H1 (cell line): ENCODE data around the gene SEC22C. TPM values are rescaled to one million over a fixed set of nuclear protein-coding genes. Genes with fewer than 3 reads are reported as not detected.
A peak's percentile ranks its signal among the peaks of the same experiment; 100 is the strongest.

Experiments
- CTCF ChIA-PET: fragments of 300-600 bp; sonication (Branson Sonifier 250); formaldehyde crosslinking; loops from one replicate; lab custom pipeline; 2021; ENCODE audit not compliant: partially characterized antibody; lab: Charles Lee
- POLR2A ChIA-PET: fragments of 300-600 bp; sonication (Branson Sonifier 250); formaldehyde crosslinking; loops from one replicate; lab custom pipeline; 2021; ENCODE audit warnings: inconsistent platforms; ENCODE audit not compliant: partially characterized antibody; lab: Charles Lee
- DNase-seq, 2 experiments: peaks; one replicate each; pipeline versions ENCODE4 v3.0.0 to v3.0.0-alpha.2; 2010 to 2022; ENCODE audit warnings: low spot score in 2 of 2, low read depth in 1 of 2, mixed read lengths in 1 of 2
- FAIRE-seq: peaks from 2 replicates; lab custom pipeline; 2011; peaks lifted over from hg19 to GRCh38; lab: Jason Lieb, UNC
- H2AFZ ChIP-seq: 2 replicates; pipeline ENCODE4 v1.8.1; 2012; ENCODE audit warnings: low read length, inconsistent platforms
- H2AK5ac ChIP-seq: 2 replicates; pipeline ENCODE4 v1.6.1; 2013; ENCODE audit warnings: low read depth, low read length
- H2BK120ac ChIP-seq: replicated peaks from 2 replicates; pipeline ENCODE3; 2013; ENCODE audit warnings: low read depth, low read length, inconsistent platforms
- H2BK12ac ChIP-seq: 2 replicates; pipeline ENCODE4 v1.6.1; 2013; ENCODE audit warnings: low read depth, low read length
- H2BK15ac ChIP-seq: 2 replicates; pipeline ENCODE4 v1.6.1; 2013; ENCODE audit warnings: low read length
- H2BK20ac ChIP-seq: 2 replicates; pipeline ENCODE4 v1.6.1; 2013; ENCODE audit warnings: low read length
- H2BK5ac ChIP-seq: 2 replicates; pipeline ENCODE4 v1.6.1; 2013; ENCODE audit warnings: low read depth, low read length
- H3K14ac ChIP-seq: 2 replicates; pipeline ENCODE4 v1.6.1; 2013; ENCODE audit warnings: inconsistent platforms; ENCODE audit not compliant: insufficient read length
- H3K18ac ChIP-seq: 2 replicates; pipeline ENCODE4 v1.6.1; 2013; ENCODE audit warnings: low read length; ENCODE audit errors: extremely low read depth
- H3K23ac ChIP-seq: 2 replicates; pipeline ENCODE4 v1.6.1; 2013; ENCODE audit warnings: inconsistent platforms; ENCODE audit not compliant: insufficient read length
- H3K23me2 ChIP-seq: 2 replicates; pipeline ENCODE4 v1.6.1; 2013; ENCODE audit warnings: low read depth, low read length
- H3K27ac ChIP-seq: 2 replicates; pipeline ENCODE4 v1.6.1; 2011; ENCODE audit warnings: low read depth, low read length, inconsistent platforms
- H3K27me3 ChIP-seq, 4 experiments: replicated peaks in 1 of 4; 1 replicate in 1 of 4; 2 replicates in 3 of 4; pipeline versions ENCODE4 v1.6.1 to v1.8.1; 2011 to 2013; ENCODE audit warnings: low read length in 3 of 4, mild to moderate bottlenecking in 3 of 4, inconsistent platforms in 2 of 4, mixed read lengths in 2 of 4, moderate library complexity in 1 of 4; ENCODE audit not compliant: control insufficient read depth in 3 of 4, insufficient read depth in 3 of 4; ENCODE audit errors: extremely low read depth in 1 of 4
- H3K36me3 ChIP-seq, 4 experiments: 2 replicates each; pipeline versions ENCODE4 v1.6.1 to v1.8.1; 2011 to 2013; ENCODE audit warnings: mild to moderate bottlenecking in 4 of 4, low read length in 3 of 4, moderate library complexity in 2 of 4, control low read depth in 1 of 4, inconsistent platforms in 1 of 4; ENCODE audit not compliant: insufficient read depth in 4 of 4, control insufficient read depth in 2 of 4
- H3K4ac ChIP-seq: replicated peaks from 2 replicates; pipeline ENCODE3; 2013; ENCODE audit warnings: low read length, low read depth, mixed read lengths, inconsistent platforms; ENCODE audit not compliant: insufficient read length
- H3K4me1 ChIP-seq, 4 experiments: replicated peaks in 1 of 4; 1 replicate in 1 of 4; 2 replicates in 3 of 4; pipeline versions ENCODE4 v1.6.1 to v1.8.1; 2011 to 2013; ENCODE audit warnings: low read length in 3 of 4, inconsistent platforms in 2 of 4, mixed read lengths in 1 of 4; ENCODE audit not compliant: insufficient read depth in 4 of 4, control insufficient read depth in 3 of 4
- H3K4me2 ChIP-seq, 2 experiments: 2 replicates each; pipeline versions ENCODE4 v1.6.1 to v1.8.1; 2011 to 2013; ENCODE audit warnings: low read depth in 2 of 2, low read length in 2 of 2, control low read depth in 1 of 2, inconsistent platforms in 1 of 2, mild to moderate bottlenecking in 1 of 2; ENCODE audit not compliant: insufficient read depth in 1 of 2
- H3K4me3 ChIP-seq, 4 experiments: fragments of 200-600, 300-600 bp in 1 of 4; sonication (generic), shearing (Covaris generic), sonication (Bioruptor Twin) in 1 of 4; 2 replicates each; pipeline versions ENCODE4 v1.5.1 to v1.8.1; 2011 to 2016; ENCODE audit warnings: low read length in 4 of 4, low read depth in 3 of 4, control low read depth in 2 of 4, inconsistent platforms in 2 of 4, mild to moderate bottlenecking in 2 of 4, mixed read lengths in 1 of 4, moderate library complexity in 1 of 4; ENCODE audit not compliant: insufficient read depth in 2 of 4; ENCODE audit errors: extremely low read depth in 1 of 4
- H3K56ac ChIP-seq: replicated peaks from 2 replicates; pipeline ENCODE3; 2013; ENCODE audit warnings: low read depth, mild to moderate bottlenecking, mixed read lengths, low read length, inconsistent platforms; ENCODE audit not compliant: insufficient read length
- H3K79me1 ChIP-seq: 2 replicates; pipeline ENCODE4 v1.6.1; 2013; ENCODE audit warnings: low read depth, low read length, control low read depth
- H3K79me2 ChIP-seq, 2 experiments: 2 replicates each; pipeline versions ENCODE4 v1.6.1 to v1.8.1; 2012 to 2013; ENCODE audit warnings: low read length in 2 of 2, mild to moderate bottlenecking in 2 of 2, inconsistent platforms in 1 of 2; ENCODE audit not compliant: insufficient read depth in 2 of 2, control insufficient read depth in 1 of 2
- H3K9ac ChIP-seq, 4 experiments: replicated peaks in 1 of 4; 1 replicate in 1 of 4; 2 replicates in 3 of 4; pipeline versions ENCODE4 v1.6.1 to v1.8.1; 2011 to 2013; ENCODE audit warnings: low read depth in 3 of 4, low read length in 3 of 4, control low read depth in 2 of 4, mild to moderate bottlenecking in 2 of 4, moderate library complexity in 2 of 4, inconsistent platforms in 1 of 4; ENCODE audit errors: extremely low read depth in 1 of 4
- H3K9me3 ChIP-seq, 2 experiments: 2 replicates each; pipeline versions ENCODE4 v1.6.1 to v1.8.1; 2012 to 2013; ENCODE audit warnings: mild to moderate bottlenecking in 2 of 2, moderate library complexity in 2 of 2, control low read depth in 1 of 2, inconsistent platforms in 1 of 2, low read depth in 1 of 2, low read length in 1 of 2, mixed read lengths in 1 of 2; ENCODE audit not compliant: insufficient read depth in 2 of 2
- H4K20me1 ChIP-seq, 2 experiments: replicated peaks in 1 of 2; 2 replicates each; pipeline versions ENCODE3 to v1.8.1; 2011 to 2013; ENCODE audit warnings: inconsistent platforms in 2 of 2, low read length in 2 of 2, mild to moderate bottlenecking in 1 of 2; ENCODE audit not compliant: insufficient read depth in 2 of 2, control insufficient read depth in 1 of 2
- H4K5ac ChIP-seq: 2 replicates; pipeline ENCODE4 v1.6.1; 2013; ENCODE audit warnings: low read length, low read depth, mixed read lengths, inconsistent platforms; ENCODE audit not compliant: insufficient read length
- H4K8ac ChIP-seq: 2 replicates; pipeline ENCODE4 v1.8.0; 2013; ENCODE audit warnings: mild to moderate bottlenecking, moderate library complexity, low read length, inconsistent platforms; ENCODE audit not compliant: insufficient read depth; ENCODE audit errors: extremely low read depth
- H4K91ac ChIP-seq: replicated peaks from 2 replicates; pipeline ENCODE3; 2013; ENCODE audit warnings: low read length, mixed read lengths, inconsistent platforms; ENCODE audit not compliant: insufficient read length
- BACH1 ChIP-seq: IDR thresholded peaks from 2 replicates; pipeline ENCODE4 v1.6.1; 2012; ENCODE audit warnings: low read length, improper control_type of control experiment
- HDAC6 ChIP-seq: IDR thresholded peaks from one replicate; pipeline ENCODE4 v1.7.1; 2012; ENCODE audit warnings: low read depth, mild to moderate bottlenecking, inconsistent platforms, low read length, moderate library complexity
- SP2 ChIP-seq: IDR thresholded peaks from 2 replicates; pipeline ENCODE4 v1.6.1; 2012; ENCODE audit warnings: mild to moderate bottlenecking, low read length, inconsistent platforms
- WGBS, 2 experiments: shearing (Covaris generic) in 1 of 2; methylation state at CpG; one replicate each; pipeline versions ENCODE4 v1.1.6 to v1.1.7; 2013 to 2015; ENCODE audit warnings: low lambda C conversion rate in 2 of 2, mixed read lengths in 2 of 2, inconsistent platforms in 1 of 2, low coverage in 1 of 2, missing lambda C conversion rate in 1 of 2; ENCODE audit not compliant: insufficient replicate concordance in 2 of 2, insufficient coverage in 1 of 2, insufficient read length in 1 of 2; ENCODE audit errors: extremely low coverage in 1 of 2, missing lambda C conversion rate in 1 of 2; 5-methylcytosine and 5-hydroxymethylcytosine counted together
- polyA plus RNA-seq, 7 experiments: library from polyadenylated mRNA; depleted of rRNA in 3 of 7; stranded (reverse) in 5 of 7; unstranded in 2 of 7; fragments of >200 nt in 5 of 7; fragments of 200-250 nt in 2 of 7; gene quantifications; 1 replicate in 5 of 7; 2 replicates in 1 of 7; 4 replicates in 1 of 7; pipeline versions ENCODE4 v1.2.1 to v1.2.3, GENCODE V29; 2011 to 2013; ENCODE audit warnings: missing spikeins in 2 of 7, mixed read lengths in 2 of 7
- total RNA-seq: library from RNA; stranded (reverse); fragmentation: NEBNext Ultra II Directional; extraction: Animal tissue kit (Norgen Biotek cat#: 25700); gene quantifications from 2 replicates; pipeline ENCODE4 v1.2.1, GENCODE V29; 2021

The SEC22C gene
- total and polyA plus RNA-seq, 2 of the 8 experiments (the other 6 are each of a cell fraction or from before 2014, with no cell fraction given), result 23.4 to 38.3 TPM

DNA sequence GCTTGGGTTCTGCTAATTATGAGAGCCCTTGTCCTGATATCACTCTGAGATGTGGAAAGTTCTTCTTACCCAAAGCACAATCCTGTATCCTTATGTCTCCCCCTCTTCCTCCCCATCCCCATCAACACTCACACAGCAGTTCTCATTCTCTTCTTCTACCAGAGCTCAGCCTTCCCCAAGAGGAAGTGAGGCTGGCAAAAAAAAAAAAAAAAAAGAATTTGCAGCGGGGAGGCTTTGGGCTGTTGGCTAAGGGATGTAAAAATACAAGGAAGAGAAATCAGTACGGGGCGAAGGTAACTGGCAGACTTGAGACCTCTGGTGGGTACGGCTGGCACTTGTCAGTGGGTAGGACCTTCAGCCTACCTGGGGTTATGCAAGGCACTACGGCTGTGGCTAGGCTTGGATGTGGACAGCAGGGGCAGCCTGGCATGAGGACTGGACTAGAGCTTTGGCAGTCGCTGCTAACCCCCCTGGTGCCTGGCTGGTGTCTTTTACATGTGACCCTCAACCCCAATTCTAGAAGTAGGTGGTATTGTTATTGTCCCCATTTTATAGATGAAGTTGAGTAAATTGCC is 73.9 kb downstream of the SEC22C start:
- POLR2A ChIA-PET, result interaction anchor here (0.9 kb wide), 1 partner anchor 28 kb away, joined by 3 read pairs; no protein-coding TSS in a partner anchor
- Histone ChIP-seq H2BK20ac (no peak overlapping the region), H2AK5ac (0 out of 2 replicates have a peak overlapping the region, but pooled peaks have one; percentile 80), H3K23me2 (peaks cover 5% of the 10 kb centered on the region), H3K79me2 (no peaks in the 10 kb centered on the region), H3K4me1 (peaks cover 0 to 11% (median 2%) of the 10 kb centered on the region in 4 experiments; a peak in 3 of 7 replicates), H4K5ac (no peak overlapping the region), H3K27ac (no peak overlapping the region), H2BK15ac (peak overlapping the region; percentile 92; the same call in 1 of the 2 replicates), H4K8ac (no peak overlapping the region), H3K4ac (no peak overlapping the region), H3K4me3 (no peak overlapping the region), H3K36me3 (no peaks in the 10 kb centered on the region; a peak in 1 of 8 replicates), H3K14ac (no peak overlapping the region), H4K20me1 (peaks cover 0 to 4% of the 10 kb centered on the region in 2 experiments), H4K91ac (no peak overlapping the region), H3K56ac (no peak overlapping the region), H3K4me2 (no peak overlapping the region), H2BK120ac (no peak overlapping the region), H2BK5ac (no peak overlapping the region), H3K27me3 (peaks cover 0 to 9% (median 7%) of the 10 kb centered on the region in 4 experiments; a peak in 4 of 7 replicates), H3K23ac (no peak overlapping the region), H2AFZ (no peak overlapping the region), H3K18ac (no peak overlapping the region), H3K9me3 (no peaks in the 10 kb centered on the region)
- FAIRE-seq (no peak), DNase-seq (no peak)
- WGBS, 2 experiments, result 84% methylated on average over 6 of the region's 6 CpGs; no CpG with 5 or more reads in 1 of the 2 experiments
- CTCF ChIA-PET, result interaction anchor here (0.8 to 23.3 kb wide), 8 partner anchors 9 to 332 kb away, joined by 3 to 458 read pairs (median 5); no protein-coding TSS in a partner anchor
- no peak for TF ChIP-seq HDAC6
- TF ChIP-seq BACH1, result no peak
- no peak for TF ChIP-seq SP2
- TF ChIP-seq, all 59 proteins: peak for 0
- H2BK12ac ChIP-seq, result no peak overlapping the region; the same call in 1 of the 2 replicates
- no peaks in the 10 kb centered on the region for H3K79me1 ChIP-seq
- no peak overlapping the region for H3K9ac ChIP-seq
